ENCODE results near the gene PXYLP1. TPM values are rescaled to one million over a fixed set of nuclear protein-coding genes. Genes with fewer than 3 reads are reported as not detected.
"Not testable (repeated sequence)": the region's sequence is repeated elsewhere in the genome, so short reads cannot be mapped to it uniquely, and the experiment has no call there.

PXYLP1 gene
- total RNA-seq, 1 experiment from 2014 or later = 16.3 TPM

DNA sequence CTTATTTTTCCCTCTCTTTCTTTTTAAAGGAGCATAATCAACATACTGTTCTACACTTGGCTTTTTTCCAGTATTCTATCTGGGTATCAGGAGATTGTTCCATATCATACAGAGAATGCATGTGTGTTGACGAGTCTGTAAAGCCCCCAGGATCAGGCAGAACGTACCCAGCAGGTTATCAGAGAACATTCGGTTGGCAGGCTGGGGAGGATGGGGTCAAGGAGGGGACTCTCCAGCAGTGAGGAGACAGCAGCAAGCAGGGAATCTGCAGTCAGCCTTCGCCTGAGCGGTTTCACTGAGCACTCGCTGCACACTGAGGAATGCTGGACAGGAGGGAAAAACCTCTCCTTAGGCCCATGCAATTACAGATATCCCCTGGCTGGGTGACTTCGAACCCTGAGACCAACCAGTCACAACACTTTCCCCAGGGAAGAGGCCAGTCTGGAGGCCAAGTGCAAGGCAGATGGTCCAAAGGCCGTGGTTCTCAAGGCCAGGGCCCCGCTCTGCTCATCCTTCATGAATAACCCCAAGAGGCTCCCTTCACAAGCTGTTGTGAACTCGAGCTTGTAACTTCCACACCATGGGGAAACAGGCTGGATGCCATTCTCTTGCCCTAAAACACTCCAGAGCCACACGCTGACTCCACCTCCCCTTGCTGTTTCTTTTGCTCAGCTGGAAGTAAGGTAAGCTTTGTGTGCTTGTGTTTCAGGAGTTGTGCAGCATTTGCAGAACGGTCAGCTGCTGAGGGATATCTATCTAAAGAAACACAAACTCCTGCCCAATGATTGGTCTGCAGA lies 60.1 kb downstream of the PXYLP1 start:
- intact Hi-C loops (cut with micrococcal nuclease; ENCODE audit: unreplicated experiment) = loop anchor here (10.0 kb wide), 1 partner anchor 583 kb away; the partner anchor contains the start of gene ATP1B3
- no TSS peak for BruUV-seq (replicated peaks)
- DNase-seq = no peak
- Mint-ChIP-seq H3K27ac (ENCODE audit: unreplicated experiment) (no peak overlapping the region), H3K27me3 (ENCODE audit: unreplicated experiment) (no peaks in the 10 kb centered on the region), H3K4me1 (ENCODE audit: low read depth, unreplicated experiment) (peaks cover 11% of the 10 kb centered on the region), H3K4me3 (ENCODE audit: low read depth, unreplicated experiment) (no peak overlapping the region), H3K9me3 (ENCODE audit: low read depth, unreplicated experiment) (no peaks in the 10 kb centered on the region), H3K36me3 (ENCODE audit: insufficient read depth, unreplicated experiment) (peaks cover 4% of the 10 kb centered on the region)
- TF ChIP-seq, protein P1, sequence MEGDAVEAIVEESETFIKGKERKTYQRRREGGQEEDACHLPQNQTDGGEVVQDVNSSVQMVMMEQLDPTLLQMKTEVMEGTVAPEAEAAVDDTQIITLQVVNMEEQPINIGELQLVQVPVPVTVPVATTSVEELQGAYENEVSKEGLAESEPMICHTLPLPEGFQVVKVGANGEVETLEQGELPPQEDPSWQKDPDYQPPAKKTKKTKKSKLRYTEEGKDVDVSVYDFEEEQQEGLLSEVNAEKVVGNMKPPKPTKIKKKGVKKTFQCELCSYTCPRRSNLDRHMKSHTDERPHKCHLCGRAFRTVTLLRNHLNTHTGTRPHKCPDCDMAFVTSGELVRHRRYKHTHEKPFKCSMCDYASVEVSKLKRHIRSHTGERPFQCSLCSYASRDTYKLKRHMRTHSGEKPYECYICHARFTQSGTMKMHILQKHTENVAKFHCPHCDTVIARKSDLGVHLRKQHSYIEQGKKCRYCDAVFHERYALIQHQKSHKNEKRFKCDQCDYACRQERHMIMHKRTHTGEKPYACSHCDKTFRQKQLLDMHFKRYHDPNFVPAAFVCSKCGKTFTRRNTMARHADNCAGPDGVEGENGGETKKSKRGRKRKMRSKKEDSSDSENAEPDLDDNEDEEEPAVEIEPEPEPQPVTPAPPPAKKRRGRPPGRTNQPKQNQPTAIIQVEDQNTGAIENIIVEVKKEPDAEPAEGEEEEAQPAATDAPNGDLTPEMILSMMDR (IDR thresholded peaks at IDR 0.05; ENCODE audit: unreplicated experiment) = no peak
- CTCF ChIA-PET = no interaction called here

DNA sequence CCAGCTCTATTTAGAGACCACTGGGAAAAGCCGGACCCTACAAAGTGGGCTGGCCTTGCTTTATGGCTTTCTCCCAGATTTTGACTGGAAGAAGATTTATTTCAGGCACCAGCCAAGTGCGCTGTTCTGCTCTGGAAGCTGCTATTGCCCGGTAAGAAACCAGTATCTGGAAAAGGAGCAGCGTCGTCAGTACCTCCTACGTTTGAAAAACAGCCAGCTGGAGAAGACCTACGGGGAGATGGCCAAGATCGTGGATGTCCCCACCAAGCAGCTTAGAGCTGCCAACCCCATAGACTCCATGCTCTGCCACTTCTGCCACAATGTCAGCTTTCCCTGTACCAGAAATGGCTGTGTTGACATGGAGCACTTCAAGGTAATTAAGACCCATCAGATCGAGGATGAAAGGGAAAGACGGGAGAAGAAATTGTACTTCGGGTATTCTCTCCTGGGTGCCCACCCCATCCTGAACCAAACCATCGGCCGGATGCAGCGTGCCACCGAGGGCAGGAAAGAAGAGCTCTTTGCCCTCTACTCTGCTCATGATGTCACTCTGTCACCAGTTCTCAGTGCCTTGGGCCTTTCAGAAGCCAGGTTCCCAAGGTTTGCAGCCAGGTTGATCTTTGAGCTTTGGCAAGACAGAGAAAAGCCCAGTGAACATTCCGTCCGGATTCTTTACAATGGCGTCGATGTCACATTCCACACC lies 60.9 kb downstream of the PXYLP1 start:
- Mint-ChIP-seq H3K27me3 (ENCODE audit: unreplicated experiment) (no peaks in the 10 kb centered on the region), H3K9me3 (ENCODE audit: low read depth, unreplicated experiment) (no peaks in the 10 kb centered on the region), H3K4me1 (ENCODE audit: low read depth, unreplicated experiment) (peaks cover 11% of the 10 kb centered on the region), H3K4me3 (ENCODE audit: low read depth, unreplicated experiment) (no peak overlapping the region), H3K36me3 (ENCODE audit: insufficient read depth, unreplicated experiment) (peaks cover 4% of the 10 kb centered on the region), H3K27ac (ENCODE audit: unreplicated experiment) (no peak overlapping the region)
- BruUV-seq (replicated peaks) = no TSS peak
- TF ChIP-seq, protein P1 (IDR thresholded peaks at IDR 0.05; ENCODE audit: unreplicated experiment) = no peak
- intact Hi-C loops (cut with micrococcal nuclease; ENCODE audit: unreplicated experiment) = loop anchor here (10.0 kb wide), 1 partner anchor 582 kb away; the partner anchor contains the start of gene ATP1B3
- no peak for DNase-seq
- CTCF ChIA-PET = no interaction called here

DNA sequence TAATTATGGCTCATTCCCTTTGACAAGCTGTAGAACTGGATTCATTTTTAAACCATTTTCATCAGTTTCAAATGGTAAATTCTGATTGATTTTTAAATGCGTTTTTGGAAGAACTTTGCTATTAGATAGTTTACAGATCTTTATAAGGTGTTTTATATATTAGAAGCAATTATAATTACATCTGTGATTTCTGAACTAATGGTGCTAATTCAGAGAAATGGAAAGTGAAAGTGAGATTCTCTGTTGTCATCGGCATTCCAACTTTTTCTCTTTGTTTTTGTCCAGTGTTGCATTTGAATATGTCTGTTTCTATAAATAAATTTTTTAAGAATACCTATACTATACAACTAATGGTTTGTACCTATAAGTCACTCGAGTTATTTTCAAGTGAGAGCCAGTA lies 62.7 kb downstream of the PXYLP1 start:
- no peak for DNase-seq
- intact Hi-C loops (cut with micrococcal nuclease; ENCODE audit: unreplicated experiment) = loop anchor here (10.0 kb wide), 1 partner anchor 580 kb away; the partner anchor contains the start of gene ATP1B3
- H3K9me3 Mint-ChIP-seq (ENCODE audit: low read depth, unreplicated experiment) = no peaks in the 10 kb centered on the region
- CTCF ChIA-PET = interaction anchor here (0.7 to 1.7 kb wide), 5 partner anchors 11 to 160 kb away, joined by 3 to 8 read pairs (median 4); no protein-coding TSS in a partner anchor
- no peaks in the 10 kb centered on the region for H3K27me3 Mint-ChIP-seq (ENCODE audit: unreplicated experiment)
- H3K4me3 Mint-ChIP-seq (ENCODE audit: low read depth, unreplicated experiment) = peak overlapping the region; percentile 53
- H3K36me3 Mint-ChIP-seq (ENCODE audit: insufficient read depth, unreplicated experiment) = peaks cover 4% of the 10 kb centered on the region
- BruUV-seq (replicated peaks) = no TSS peak
- peaks cover 11% of the 10 kb centered on the region for H3K4me1 Mint-ChIP-seq (ENCODE audit: low read depth, unreplicated experiment)
- TF ChIP-seq, protein P1 (IDR thresholded peaks at IDR 0.05; ENCODE audit: unreplicated experiment) = no peak
- H3K27ac Mint-ChIP-seq (ENCODE audit: unreplicated experiment) = peak overlapping the region; percentile 37

DNA sequence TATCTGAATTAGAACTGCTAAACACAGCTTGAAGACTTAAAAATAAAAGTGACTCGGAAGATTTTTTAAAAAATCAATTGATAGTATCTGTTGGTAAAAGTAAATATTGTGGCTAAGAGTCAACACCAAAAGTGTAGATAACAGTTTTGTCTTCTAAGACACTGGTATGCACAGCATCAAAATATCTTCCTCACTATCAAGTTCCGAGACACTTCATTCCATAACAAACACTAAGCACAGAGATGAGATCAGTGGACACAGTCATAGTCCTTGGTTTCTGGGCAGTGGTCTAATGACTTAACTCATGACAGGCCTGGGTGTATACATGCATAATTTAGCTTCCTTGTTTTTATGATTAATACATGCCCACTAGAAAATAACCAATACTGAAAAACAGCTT lies 63.2 kb downstream of the PXYLP1 start:
- BruUV-seq (replicated peaks) = TSS peak; percentile 80
- no peak for DNase-seq
- peaks cover 11% of the 10 kb centered on the region for H3K4me1 Mint-ChIP-seq (ENCODE audit: low read depth, unreplicated experiment)
- CTCF ChIA-PET = interaction anchor here (0.7 to 1.7 kb wide), 7 partner anchors 10 to 160 kb away, joined by 3 to 8 read pairs (median 4); no protein-coding TSS in a partner anchor
- no peaks in the 10 kb centered on the region for H3K27me3 Mint-ChIP-seq (ENCODE audit: unreplicated experiment)
- H3K27ac Mint-ChIP-seq (ENCODE audit: unreplicated experiment) = peak overlapping the region; percentile 37
- H3K9me3 Mint-ChIP-seq (ENCODE audit: low read depth, unreplicated experiment) = no peaks in the 10 kb centered on the region
- TF ChIP-seq, protein P1 (IDR thresholded peaks at IDR 0.05; ENCODE audit: unreplicated experiment) = no peak
- peak overlapping the region; percentile 53 for H3K4me3 Mint-ChIP-seq (ENCODE audit: low read depth, unreplicated experiment)
- H3K36me3 Mint-ChIP-seq (ENCODE audit: insufficient read depth, unreplicated experiment) = peaks cover 4% of the 10 kb centered on the region
- intact Hi-C loops (cut with micrococcal nuclease; ENCODE audit: unreplicated experiment) = loop anchor here (10.0 kb wide), 1 partner anchor 580 kb away; the partner anchor contains the start of gene ATP1B3

DNA sequence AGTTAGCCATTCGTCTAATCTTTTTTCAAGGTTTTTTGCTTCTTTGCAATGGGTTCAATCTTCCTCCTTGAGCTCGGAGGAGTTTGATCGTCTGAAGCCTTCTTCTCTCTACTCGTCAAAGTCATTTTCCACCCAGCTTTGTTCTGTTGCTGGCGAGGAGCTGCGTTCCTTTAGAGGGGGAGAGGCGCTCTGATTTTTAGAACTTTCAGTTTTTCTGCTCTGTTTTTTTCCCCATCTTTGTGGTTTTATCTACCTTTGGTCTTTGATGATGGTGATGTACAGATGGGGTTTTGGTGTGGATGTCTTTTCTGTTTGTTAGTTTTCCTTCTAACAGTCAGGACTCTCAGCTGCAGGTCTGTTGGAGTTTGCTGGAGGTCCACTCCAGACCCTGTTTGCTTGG lies 68.8 kb downstream of the PXYLP1 start:
- DNase-seq; H3K4me3 Mint-ChIP-seq (ENCODE audit: low read depth, unreplicated experiment); H3K27ac Mint-ChIP-seq (ENCODE audit: unreplicated experiment); BruUV-seq (replicated peaks); H3K9me3 Mint-ChIP-seq (ENCODE audit: low read depth, unreplicated experiment); H3K36me3 Mint-ChIP-seq (ENCODE audit: insufficient read depth, unreplicated experiment); H3K4me1 Mint-ChIP-seq (ENCODE audit: low read depth, unreplicated experiment); H3K27me3 Mint-ChIP-seq (ENCODE audit: unreplicated experiment): not testable (repeated sequence)
- CTCF ChIA-PET = interaction anchor here (0.6 to 1.1 kb wide), 2 partner anchors 14 to 160 kb away, joined by 3 to 7 read pairs; no protein-coding TSS in a partner anchor
- intact Hi-C loops (cut with micrococcal nuclease; ENCODE audit: unreplicated experiment) = loop anchor here (10.0 kb wide), 1 partner anchor 344 kb away; no protein-coding TSS in a partner anchor
